Right ventricle myocardium inferior (tissue), 1 donor: ENCODE data around the gene EHD1. TPM values are rescaled to one million over a fixed set of nuclear protein-coding genes. Genes with fewer than 3 reads are reported as not detected.
A peak's percentile ranks its signal among the peaks of the same experiment; 100 is the strongest.

Source experiments
- ATAC-seq: fragments of 200-7000 bp; cut with Tn5 transposase; one replicate; pipeline ENCODE4 v1.9.1; 2020; ENCODE audit warnings: mild to moderate bottlenecking, moderate library complexity
- DNase-seq: peaks from one replicate; pipeline ENCODE4 v3.0.0; 2021; ENCODE audit errors: missing footprints
- intact Hi-C: fragments of 100-400 bp; cut with DNase I; formaldehyde crosslinking; loops from one replicate; pipeline ENCODE4 v1.11.0; 2022
- total RNA-seq: library from RNA; stranded (reverse); fragmentation: NEBNext Ultra II Directional; extraction: Animal tissue kit (Norgen Biotek cat#: 25700); gene quantifications from one replicate; pipeline ENCODE4 v1.2.1, GENCODE V29; 2021
- donor health status: DM: no; HTN: yes; CAD: no; lungs with severe emphysema.

The EHD1 gene
- total RNA-seq, 1 donor from 2014 or later: 56.0 TPM

DNA sequence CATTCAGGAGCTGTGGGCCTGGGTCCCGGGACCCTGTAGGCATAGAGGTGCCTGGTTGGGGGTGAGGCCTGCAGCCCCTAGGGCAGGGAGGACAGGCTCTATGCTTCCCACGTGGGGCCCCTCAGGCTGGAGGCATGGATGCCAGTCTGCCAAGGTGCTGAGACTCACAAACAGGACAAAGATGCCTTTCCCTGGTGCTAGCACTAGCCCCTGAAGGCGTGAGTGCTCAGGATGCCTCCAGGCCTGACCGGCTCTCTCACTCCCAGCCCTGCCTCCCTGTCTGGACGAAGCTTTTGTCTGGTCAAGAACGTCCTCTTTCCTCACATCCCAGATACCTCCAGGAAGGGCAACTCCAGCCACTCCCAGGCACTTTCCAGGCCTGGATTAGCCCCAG, 36.1 kb downstream of the EHD1 start:
- ATAC-seq: no peak
- intact Hi-C loops: no loop called here
- DNase-seq: no peak

DNA sequence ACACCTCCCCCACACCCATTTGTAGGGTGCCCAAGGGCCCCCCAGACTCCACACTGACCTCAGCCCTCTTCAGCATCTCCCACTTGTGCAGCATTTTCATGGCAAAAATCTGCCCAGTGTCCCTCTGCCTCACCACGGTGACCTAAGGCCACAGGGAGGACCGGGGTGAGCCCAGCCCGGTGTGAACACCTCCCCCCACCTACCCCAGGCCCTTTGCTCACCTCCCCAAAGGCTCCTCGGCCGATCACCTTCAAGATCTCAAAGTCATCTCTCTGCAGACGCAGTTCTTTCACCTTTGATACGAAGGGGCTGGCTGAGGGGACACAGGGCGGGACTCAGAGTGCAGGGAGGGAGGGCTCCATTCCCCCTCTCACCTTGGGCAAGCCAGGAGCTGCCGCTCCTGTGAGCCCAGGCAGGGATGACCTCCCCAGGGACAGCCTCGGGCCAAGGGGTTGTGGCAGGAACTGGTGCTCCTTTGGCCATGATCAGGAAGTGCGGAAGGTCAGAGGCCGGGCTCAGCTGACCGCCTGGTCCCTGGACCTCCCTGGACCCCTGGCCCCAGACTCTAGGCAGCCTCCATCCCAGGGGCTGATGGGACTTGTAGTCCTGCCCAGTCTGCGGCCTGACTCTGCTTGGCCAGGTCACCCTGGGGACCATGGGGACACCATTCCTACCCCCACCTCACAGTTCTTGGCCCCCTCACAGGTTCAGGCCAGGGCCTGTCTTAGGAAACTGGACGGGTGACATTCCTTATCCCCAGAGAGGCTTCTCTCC, 36.6 kb downstream of the EHD1 start:
- ATAC-seq: no peak
- DNase-seq: no peak
- intact Hi-C loops: no loop called here

DNA sequence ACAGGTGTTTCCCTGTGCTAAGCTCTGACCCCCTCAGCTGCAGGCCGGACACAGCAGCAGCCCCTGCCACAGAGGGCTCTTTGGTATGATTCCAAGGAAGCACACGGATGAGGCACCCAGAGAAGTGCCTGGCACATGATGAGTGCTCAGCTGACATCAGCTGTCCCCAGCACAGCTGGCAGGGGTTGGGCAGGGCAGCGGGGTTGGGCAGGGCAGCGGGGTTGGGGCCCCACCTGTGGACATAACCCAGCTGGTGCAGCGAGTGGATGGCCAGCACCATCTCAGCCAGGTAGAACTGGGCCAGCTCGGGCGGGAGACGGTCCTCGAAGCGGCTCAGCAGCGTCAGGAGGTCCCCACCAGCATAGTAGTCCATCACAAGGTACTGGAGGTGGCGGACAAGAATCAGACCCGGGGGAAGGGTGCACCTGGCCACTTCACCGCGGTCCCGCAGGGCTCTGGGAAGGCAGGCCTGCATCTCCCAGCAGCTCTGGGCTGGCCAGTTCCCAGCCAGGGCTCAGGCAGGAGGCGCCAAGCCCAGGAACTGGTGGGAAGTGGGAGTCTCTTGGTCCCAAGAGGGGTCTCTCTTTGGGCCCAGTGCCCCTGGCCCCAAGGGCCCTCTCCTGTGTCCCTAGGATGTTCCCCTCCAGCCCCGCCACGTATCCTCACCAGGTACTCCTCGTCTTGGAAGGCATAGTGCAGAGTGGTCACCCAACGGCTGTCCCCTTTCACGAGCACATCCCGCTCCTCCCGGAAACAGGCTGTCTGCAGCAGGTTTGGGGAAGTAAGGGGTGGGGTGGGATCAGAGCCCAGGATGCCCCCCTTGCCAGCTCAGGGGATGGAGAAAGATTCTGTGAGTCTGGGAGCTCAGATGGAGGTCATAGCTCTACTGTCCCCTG, 38.3 kb downstream of the EHD1 start:
- intact Hi-C loops: no loop called here
- no peak for DNase-seq
- no peak for ATAC-seq

DNA sequence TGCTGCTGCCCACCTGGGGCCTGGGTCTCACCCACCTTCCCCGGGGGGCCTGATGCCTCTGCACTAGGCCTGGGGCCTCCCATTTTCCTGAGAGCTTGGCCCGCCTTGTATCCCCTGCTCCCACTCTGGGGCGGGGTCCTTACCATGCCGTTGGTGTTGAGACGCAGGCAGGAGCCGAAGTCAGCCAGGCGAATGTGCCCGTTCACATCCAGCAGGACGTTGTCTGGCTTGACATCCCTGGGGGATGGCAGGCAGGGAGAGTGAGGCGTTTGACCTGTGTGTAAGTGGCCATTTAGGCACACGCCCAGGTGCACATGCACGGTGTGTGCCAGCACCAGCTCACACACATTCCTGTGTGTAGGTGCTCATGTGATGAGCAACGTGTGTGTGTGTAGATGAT, 39.1 kb downstream of the EHD1 start:
- DNase-seq (no peak), ATAC-seq (no peak)
- intact Hi-C loops: no loop called here

DNA sequence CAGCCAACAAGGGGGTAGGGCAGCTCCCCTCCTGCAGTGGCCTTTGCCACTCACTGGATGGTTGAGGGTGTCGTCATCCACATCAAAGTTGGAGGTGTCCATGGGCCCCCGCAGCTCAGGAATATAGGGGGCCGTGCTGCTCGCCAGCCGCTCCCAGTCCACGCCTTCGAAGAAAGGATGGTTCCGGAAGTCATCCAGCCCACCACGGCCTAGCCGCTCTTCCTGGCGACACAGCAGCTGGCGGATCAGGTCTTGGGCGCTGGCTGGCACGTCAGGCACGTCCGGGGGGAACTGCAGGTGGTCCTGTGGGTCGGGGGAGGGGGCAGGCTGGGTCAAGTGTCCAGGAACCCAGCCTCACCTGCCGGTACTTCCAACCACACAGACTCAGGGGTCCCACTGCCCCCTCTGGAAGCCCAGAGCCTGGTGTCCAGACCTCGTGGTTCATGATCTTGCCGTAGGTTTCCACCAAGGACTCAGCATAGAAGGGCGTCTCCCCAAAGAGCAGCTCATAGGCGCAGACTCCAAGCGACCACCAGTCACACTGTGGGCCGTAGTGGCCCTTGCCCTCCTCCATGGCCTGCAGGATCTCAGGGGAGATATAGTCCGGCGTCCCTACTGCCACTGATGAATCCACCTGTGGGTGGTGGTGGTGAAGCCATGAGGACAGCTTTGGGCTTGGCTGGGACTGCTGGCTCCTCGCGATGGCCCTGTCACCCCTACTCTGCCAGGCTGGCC, 39.7 kb downstream of the EHD1 start:
- DNase-seq (no peak), ATAC-seq (no peak)
- intact Hi-C loops: no loop called here

DNA sequence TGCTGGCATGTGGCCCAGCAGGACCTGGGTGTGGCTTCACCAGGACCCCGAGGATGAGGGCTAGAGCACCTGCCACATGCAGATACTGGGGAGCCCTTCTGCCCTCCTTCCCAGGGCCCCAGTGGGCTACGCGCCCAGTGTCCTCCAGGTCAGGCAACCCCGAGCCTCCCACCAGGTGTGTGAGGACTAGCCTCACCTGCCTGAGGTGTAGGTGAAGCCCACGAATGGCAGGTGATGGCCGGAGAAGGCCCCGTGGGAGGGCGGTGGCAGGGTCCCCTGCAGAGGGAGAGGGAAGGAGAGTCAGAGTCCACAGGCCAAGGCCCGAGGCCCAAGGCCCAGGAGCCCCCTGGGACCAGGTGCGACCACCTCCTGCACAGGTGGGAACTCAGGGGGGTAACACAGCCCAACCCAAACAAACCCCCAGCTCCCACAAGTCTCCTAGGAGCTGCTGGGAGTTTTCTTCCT, 40.5 kb downstream of the EHD1 start:
- ATAC-seq (no peak), DNase-seq (no peak)
- intact Hi-C loops: no loop called here

DNA sequence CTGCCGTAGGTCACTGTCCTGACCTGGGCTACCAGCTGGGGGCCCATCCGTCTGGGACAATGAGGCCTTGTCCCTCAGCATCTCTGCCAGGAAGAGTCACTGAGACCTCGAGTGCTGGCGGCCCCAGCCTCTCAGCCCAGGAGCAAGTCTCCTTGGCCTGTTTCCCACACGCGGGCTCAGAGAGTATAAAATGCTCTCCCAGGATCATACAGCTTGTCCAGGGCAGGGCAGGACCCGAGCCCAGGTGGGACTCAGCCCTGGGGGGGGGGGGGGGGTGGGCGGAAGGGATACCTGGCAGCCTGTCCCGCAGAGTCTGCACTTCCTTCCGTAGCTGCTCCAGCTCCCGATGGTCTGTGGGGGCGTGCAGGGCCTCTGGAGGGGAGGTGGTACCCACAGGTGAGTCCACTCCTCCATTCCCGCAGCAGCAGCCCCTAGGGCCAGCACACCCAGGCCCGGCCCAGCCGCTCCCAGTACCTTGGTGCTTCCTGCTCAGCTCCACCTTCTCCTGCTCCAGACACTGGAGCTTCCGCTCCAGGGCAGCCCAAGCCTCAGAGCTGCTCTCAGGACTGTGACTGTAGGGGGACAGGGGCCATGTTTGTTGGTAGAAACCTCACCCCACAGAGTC, 41.9 kb downstream of the EHD1 start:
- intact Hi-C loops: no loop called here
- DNase-seq: no peak
- ATAC-seq: no peak

DNA sequence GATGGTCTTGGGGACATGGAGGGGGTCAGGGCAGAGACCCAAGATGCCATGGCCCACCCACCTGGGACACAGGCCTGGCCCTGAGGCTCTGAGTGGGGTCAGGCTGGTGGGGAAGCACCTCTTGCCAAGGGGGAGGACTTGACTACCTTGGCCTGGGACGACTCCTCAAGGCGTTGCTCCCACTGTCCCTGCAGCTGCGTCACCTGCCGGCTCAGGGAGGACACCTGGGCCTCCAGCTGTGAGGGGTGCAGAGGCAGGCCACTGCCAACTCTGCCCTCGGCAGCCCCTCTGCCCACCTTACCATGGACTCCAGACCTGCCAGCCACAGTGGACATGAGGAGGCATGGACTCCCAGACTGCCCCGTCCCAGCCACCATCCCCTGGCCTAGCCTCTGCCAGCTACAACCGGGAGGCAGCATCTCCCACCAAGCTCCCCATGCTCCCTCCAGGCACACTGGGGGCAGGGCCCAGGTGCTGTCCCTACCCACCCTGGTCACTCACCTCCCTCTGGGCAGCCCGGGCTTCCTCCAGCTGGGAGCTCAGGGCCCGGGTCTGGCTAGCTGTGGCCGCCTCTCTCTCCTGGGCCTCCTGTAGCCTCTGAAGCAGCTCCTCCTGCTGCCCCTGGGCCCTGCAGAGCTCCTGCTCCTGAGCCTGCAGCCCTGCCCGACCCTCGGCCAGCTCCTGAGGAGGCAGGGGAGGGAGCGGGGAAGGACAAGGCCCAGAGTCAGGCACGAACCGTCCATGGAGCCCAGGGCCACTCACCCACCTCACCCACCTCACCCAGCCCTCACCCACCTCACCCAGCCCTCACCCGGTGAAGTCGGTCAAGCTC, 42.6 kb downstream of the EHD1 start:
- DNase-seq (peak; percentile 43), ATAC-seq (no peak)
- intact Hi-C loops: no loop called here

DNA sequence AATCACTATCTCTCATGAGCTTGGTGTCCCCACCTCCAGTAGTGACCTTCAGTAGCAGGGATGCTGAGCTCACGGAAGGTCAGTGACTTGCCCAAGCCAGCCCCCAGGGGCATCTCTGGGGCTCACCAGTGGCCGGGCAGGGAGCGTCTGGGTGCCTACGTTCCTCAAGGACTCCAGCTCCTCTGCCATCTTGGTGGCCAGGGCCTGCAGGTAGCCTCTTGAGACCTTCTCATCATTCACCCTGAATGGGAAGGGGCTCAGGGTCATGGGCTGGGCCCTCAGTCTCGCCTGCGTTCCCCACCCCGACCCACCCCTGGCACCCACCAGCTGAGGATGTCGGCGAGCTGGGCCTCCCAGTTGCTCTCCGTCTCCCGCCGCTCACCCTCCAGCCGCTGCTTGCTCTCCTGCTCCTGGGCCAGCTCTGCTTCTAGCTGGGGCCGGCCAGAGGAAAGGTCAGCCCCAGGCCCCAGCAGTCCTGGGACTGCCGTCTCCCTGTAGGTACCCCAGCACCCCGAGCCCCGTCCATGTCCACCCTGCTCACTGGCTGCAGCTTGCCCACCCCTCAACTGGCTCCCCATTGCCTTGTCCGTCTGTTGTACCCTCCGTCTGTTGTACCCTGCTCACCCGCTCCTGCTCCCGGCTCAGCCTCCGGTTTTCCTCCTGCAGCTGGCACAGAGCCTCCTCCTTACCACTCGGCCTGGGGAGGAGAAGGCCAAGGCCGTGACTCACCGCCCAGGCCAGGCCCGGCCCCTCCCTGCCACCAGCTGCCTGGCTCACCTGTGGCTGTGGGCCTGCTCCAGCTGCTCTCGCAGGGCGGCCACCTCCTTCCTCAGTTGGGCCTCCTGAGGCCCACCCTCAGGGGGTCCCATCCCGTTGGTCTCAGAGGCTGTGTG, 43.5 kb downstream of the EHD1 start:
- no peak for ATAC-seq
- DNase-seq: peak; percentile 42
- intact Hi-C loops: no loop called here

DNA sequence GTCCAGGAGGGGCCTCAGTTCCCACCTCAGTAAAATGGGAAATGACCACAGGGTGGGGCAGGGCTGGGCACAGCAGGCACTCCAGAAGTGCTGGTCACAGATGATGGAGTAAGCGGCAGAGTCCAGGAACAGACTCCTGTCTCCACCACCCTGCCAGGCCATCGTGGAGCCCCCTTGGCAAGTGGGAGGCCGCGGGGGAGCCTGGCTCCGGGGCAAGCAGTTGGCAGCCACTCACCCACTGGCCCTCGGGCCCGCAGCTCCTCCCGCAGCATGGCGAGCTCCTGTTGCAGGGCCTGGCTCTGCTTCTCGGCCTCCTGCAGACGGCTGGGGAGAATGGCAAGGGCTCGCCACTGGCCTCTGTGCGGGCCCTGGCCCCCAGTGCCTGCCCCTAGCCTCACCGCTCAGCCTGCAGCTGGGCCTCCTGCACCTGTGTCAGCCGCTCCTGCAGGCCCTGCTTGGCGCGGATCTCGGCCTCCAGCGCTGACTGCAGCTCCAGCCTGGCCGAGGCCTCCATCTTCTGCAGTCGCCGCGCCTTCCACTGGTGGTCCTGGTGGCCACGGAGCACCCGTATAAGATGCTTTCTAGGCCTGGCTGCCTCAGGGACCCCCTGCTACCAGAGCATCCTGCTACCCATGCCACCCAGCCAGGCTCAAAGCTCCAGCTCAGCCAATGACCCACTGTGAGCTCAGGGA, 44.2 kb downstream of the EHD1 start:
- intact Hi-C loops: no loop called here
- DNase-seq (peak; percentile 14), ATAC-seq (no peak)

DNA sequence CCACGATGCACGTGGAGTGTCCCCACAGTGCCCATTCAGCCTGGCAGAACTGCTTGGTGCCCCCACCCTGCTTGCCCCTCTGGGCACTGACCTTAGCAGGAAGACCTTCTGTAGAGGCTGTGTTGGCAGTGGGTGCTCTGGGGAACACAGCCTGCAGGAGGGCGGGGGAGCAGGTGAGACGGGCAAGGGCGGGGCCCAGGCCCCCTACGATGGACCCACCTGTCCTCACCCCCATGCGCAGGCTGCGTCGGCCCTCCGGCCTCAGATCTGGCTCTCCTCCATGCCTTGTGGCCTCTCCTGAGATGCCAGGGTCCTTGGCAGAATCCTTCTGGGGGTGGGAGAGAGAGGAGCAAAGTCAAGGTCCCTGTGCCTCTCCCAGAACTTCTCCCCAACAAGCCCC, 44.9 kb downstream of the EHD1 start:
- no peak for ATAC-seq
- no peak for DNase-seq
- intact Hi-C loops: no loop called here

DNA sequence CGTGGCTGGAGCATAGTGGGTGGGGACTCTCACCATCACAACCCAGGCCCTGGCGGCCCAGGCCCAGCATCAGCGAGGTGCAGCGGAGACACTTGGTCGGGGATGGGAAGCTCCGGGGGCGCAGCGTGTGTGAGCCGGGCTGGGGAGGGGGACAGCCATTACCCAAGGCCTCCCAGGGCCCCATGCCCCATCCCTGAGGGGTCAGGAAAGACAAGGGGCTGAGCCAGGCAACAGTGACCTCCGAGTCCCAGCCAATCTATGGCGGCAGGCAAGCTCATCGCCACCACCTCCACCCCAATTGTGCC, 45.3 kb downstream of the EHD1 start:
- peak; percentile 47 for DNase-seq

DNA sequence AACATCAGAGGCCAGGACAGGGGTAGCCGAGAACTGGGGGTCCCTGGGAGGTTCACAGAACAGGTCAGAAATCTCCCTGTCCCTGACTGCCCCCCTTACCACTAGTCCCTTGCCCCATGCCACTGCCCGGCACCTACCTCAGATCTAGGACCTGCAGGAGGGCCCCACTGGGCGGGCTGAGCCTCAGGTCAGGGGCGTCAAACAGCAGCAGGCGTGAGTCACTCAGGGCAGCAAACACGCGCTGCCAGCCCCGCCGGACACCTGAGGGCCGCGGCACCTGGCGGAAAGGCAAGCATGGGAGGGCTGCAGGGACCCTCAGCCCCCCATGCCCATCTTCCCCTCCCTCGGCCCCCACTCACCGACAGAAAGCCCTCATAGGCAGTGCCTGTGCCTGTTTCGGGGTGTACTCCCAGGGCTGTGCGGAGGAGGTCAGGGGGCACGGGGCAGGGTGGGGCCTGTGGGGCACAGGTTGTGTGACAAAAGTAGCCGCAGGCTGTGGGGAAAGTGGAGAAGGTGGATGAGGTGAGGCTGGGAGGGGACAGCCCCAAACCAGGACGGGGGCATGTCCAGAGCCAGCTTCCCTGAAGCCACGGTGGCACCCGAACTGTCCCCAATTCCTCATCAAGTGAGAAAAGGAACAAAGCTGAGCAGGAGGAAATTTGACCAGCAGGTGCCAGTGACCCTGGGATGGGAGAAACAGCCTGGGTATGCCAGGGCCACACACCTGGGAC, 45.8 kb downstream of the EHD1 start:
- intact Hi-C loops: no loop called here
- peak; percentile 52 for DNase-seq
- ATAC-seq: no peak

More for the DNA sequence above, 45.3 kb downstream of the EHD1 start:
- no peak for ATAC-seq
- intact Hi-C loops: no loop called here

DNA sequence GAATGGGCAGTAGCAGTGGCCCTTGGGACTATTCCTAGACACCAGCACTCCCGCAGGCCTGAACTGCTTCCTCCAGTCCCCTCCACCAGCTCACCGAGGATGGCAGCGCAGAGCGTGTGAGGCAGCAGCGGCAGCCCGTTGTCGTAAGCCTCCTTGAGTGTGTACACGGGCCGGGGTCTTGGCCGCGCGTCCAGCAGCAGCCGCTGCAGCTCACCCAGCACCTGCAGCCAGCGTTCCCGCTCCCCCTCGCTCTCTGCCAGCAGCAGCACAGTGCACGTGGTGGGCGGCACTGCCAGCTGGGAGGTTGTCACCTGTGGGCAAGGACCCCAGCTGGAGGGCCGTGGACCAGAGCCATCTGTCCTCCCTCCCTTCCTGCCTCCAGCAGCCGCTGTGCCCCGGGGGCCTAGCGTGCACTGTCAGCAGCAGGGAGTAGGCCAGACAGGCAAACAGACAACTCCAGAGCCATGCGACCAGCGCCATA, 47.0 kb downstream of the EHD1 start:
- DNase-seq: peak; percentile 55
- intact Hi-C loops: no loop called here
- ATAC-seq: no peak

DNA sequence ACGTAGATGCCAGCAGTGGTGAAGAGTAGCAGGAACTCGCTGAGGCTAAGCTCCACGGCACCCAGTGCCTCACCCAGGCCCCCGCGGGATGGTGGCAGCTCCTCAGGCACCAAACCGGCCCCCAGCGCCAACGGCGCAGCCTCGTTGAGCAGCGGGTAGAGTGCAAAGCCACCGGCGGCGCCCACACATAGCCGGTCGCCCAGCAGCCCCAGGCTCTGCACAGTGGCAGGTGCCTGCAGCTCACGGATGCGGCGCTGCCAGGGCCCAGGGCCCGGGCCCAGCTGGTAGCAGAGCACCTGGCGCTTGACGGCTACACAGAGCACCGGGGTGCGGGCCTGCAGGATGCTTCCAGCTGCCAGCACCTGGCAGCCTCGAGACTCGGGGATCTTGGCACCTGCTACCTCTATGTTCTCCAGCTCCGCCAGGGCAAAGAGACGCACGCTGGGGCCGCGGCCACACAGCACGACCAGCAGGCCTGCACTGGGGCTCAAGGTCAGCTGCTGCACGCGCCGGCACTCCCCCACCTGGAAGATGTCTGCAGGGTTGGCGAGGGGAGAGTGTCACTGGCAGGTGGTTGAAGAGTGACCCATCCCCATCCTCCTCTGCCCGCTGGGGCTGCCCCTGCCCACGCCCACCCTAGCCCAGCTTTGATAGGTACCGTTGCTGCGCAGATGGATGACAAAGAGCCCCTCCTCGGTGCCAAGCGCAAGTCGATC, 48.7 kb downstream of the EHD1 start:
- DNase-seq: peak; percentile 45
- intact Hi-C loops: no loop called here
- no peak for ATAC-seq
